K562 (cell line): ENCODE data around the gene DHRS13. TPM values are rescaled to one million over a fixed set of nuclear protein-coding genes. Genes with fewer than 3 reads are reported as not detected.
A peak's percentile ranks its signal among the peaks of the same experiment; 100 is the strongest.

Source experiments
- ARNT ChIP-seq, 2 experiments: fragments of 450-650 bp; IDR thresholded peaks; 2 replicates each; pipeline ENCODE4 v1.6.1; 2016; ENCODE audit warnings: mild to moderate bottlenecking in 1 of 2
- ATF6 ChIP-seq: sonication (generic); formaldehyde crosslinking; IDR thresholded peaks from 2 replicates; pipeline ENCODE4 v1.4.0; 2020; ENCODE audit warnings: mild to moderate bottlenecking, missing genetic modification reagents
- BRCA1 ChIP-seq, 2 experiments: fragments of 450-650 bp in 1 of 2; sonication (generic) in 1 of 2; formaldehyde crosslinking in 1 of 2; IDR thresholded peaks; 2 replicates each; pipeline versions ENCODE4 v1.5.0 to v1.6.1; 2017 to 2020; ENCODE audit warnings: mild to moderate bottlenecking in 1 of 2, missing genetic modification reagents in 1 of 2
- KDM4B ChIP-seq, 2 experiments: fragments of 450-650 bp in 1 of 2; sonication (generic) in 1 of 2; IDR thresholded peaks; 2 replicates each; pipeline ENCODE4 v1.6.1; 2016 to 2017; ENCODE audit warnings: borderline replicate concordance in 2 of 2, antibody characterized with exemption in 1 of 2, low read depth in 1 of 2, mild to moderate bottlenecking in 1 of 2
- RAD51 ChIP-seq: fragments of 450-650 bp; IDR thresholded peaks from 2 replicates; pipeline ENCODE4 v1.7.1; 2016; ENCODE audit warnings: low read depth, mild to moderate bottlenecking, borderline replicate concordance
- SAFB2 ChIP-seq: fragments of 200-400 bp; formaldehyde crosslinking; IDR thresholded peaks from 2 replicates; pipeline ENCODE4 v1.6.1; 2018; ENCODE audit warnings: borderline replicate concordance, low read length, low read depth, moderate library complexity; ENCODE audit not compliant: severe bottlenecking
- TCF7 ChIP-seq: sonication (generic); IDR thresholded peaks from 2 replicates; pipeline ENCODE4 v1.6.1; 2016; ENCODE audit warnings: antibody characterized with exemption, borderline replicate concordance
- TEAD4 ChIP-seq, 2 experiments: sonication (generic) in 1 of 2; formaldehyde crosslinking in 1 of 2; IDR thresholded peaks; 2 replicates each; pipeline versions ENCODE4 v1.6.1 to v1.8.0; 2012 to 2022; ENCODE audit warnings: borderline replicate concordance in 1 of 2, inconsistent platforms in 1 of 2, low read length in 1 of 2, mild to moderate bottlenecking in 1 of 2, missing genetic modification reagents in 1 of 2
- TFAM ChIP-seq: fragments of 250-450 bp; sonication (Bioruptor Pico); conservative IDR thresholded peaks from 2 replicates; pipeline ENCODE4 v1.5.0; 2021; ENCODE audit warnings: mild to moderate bottlenecking, moderate library complexity
- ZNF583 ChIP-seq: fragments of 250-450 bp; sonication (Bioruptor Pico); IDR thresholded peaks from 2 replicates; pipeline ENCODE4 v1.4.0; 2020
- polyA plus RNA-seq, 8 experiments: library from polyadenylated mRNA; depleted of rRNA in 4 of 8; stranded (reverse) in 5 of 8; unstranded in 3 of 8; fragments of >200 nt; fragmentation: Nextera tagmentation in 2 of 8; fragmentation: Illumina TruSeq in 1 of 8; extraction: Ambion mirVana in 2 of 8; extraction: Trizol in 1 of 8; gene quantifications; 2 replicates each; pipeline versions ENCODE4 v1.2.1 to v1.2.3, GENCODE V29; 2011 to 2014; ENCODE audit warnings: inconsistent platforms in 1 of 8, missing spikeins in 1 of 8
- total RNA-seq, 7 experiments: library from RNA; depleted of rRNA in 6 of 7; stranded (reverse); fragments of >200 nt in 6 of 7; fragmentation: Illumina TruSeq in 2 of 7; extraction: Trizol in 2 of 7; gene quantifications; 2 replicates each; pipeline versions ENCODE4 v1.2.1 to v1.2.3, GENCODE V29; 2011 to 2021; ENCODE audit warnings: low replicate concordance in 1 of 7
- TF ChIP-seq, protein P1 (sequence below): fragments of 450-650 bp; IDR thresholded peaks from 2 replicates; pipeline ENCODE4 v1.6.1; 2016; ENCODE audit warnings: missing biosample characterization, missing genetic modification characterization
- TF ChIP-seq, protein P2 (sequence below): fragments of 450-650 bp; IDR thresholded peaks from 2 replicates; pipeline ENCODE4 v1.6.1; 2016; ENCODE audit warnings: low read depth

Gene DHRS13
- total and polyA plus RNA-seq, 9 of the 15 experiments (the other 6 are each of a cell fraction or from before 2014, with no cell fraction given): 0.32 to 52.3 (median 34.3) TPM; not detected in 1

- no peak for TF ChIP-seq BRCA1 (IDR thresholded peaks at IDR 0.05)
- no peak for TF ChIP-seq BRCA1 (CRISPR knock-in tag; IDR thresholded peaks at IDR 0.05)
- no peak for TF ChIP-seq SAFB2
- TF ChIP-seq ARNT (IDR thresholded peaks at IDR 0.05): no peak
- TF ChIP-seq RAD51: no peak
- TF ChIP-seq, protein P1, sequence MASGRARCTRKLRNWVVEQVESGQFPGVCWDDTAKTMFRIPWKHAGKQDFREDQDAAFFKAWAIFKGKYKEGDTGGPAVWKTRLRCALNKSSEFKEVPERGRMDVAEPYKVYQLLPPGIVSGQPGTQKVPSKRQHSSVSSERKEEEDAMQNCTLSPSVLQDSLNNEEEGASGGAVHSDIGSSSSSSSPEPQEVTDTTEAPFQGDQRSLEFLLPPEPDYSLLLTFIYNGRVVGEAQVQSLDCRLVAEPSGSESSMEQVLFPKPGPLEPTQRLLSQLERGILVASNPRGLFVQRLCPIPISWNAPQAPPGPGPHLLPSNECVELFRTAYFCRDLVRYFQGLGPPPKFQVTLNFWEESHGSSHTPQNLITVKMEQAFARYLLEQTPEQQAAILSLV: no peak
- no peak for TF ChIP-seq ZNF583 (CRISPR knock-in tag)
- TF ChIP-seq KDM4B (IDR thresholded peaks at IDR 0.05; ENCODE audit: borderline replicate concordance in 2 of 2, low read depth in 1 of 2): 0 out of 4 replicates have a peak, but pooled peaks of 1 of the 2 experiments have one; percentile 7
- TF ChIP-seq TFAM: no peak
- TF ChIP-seq TCF7: no peak
- TF ChIP-seq, protein P2, sequence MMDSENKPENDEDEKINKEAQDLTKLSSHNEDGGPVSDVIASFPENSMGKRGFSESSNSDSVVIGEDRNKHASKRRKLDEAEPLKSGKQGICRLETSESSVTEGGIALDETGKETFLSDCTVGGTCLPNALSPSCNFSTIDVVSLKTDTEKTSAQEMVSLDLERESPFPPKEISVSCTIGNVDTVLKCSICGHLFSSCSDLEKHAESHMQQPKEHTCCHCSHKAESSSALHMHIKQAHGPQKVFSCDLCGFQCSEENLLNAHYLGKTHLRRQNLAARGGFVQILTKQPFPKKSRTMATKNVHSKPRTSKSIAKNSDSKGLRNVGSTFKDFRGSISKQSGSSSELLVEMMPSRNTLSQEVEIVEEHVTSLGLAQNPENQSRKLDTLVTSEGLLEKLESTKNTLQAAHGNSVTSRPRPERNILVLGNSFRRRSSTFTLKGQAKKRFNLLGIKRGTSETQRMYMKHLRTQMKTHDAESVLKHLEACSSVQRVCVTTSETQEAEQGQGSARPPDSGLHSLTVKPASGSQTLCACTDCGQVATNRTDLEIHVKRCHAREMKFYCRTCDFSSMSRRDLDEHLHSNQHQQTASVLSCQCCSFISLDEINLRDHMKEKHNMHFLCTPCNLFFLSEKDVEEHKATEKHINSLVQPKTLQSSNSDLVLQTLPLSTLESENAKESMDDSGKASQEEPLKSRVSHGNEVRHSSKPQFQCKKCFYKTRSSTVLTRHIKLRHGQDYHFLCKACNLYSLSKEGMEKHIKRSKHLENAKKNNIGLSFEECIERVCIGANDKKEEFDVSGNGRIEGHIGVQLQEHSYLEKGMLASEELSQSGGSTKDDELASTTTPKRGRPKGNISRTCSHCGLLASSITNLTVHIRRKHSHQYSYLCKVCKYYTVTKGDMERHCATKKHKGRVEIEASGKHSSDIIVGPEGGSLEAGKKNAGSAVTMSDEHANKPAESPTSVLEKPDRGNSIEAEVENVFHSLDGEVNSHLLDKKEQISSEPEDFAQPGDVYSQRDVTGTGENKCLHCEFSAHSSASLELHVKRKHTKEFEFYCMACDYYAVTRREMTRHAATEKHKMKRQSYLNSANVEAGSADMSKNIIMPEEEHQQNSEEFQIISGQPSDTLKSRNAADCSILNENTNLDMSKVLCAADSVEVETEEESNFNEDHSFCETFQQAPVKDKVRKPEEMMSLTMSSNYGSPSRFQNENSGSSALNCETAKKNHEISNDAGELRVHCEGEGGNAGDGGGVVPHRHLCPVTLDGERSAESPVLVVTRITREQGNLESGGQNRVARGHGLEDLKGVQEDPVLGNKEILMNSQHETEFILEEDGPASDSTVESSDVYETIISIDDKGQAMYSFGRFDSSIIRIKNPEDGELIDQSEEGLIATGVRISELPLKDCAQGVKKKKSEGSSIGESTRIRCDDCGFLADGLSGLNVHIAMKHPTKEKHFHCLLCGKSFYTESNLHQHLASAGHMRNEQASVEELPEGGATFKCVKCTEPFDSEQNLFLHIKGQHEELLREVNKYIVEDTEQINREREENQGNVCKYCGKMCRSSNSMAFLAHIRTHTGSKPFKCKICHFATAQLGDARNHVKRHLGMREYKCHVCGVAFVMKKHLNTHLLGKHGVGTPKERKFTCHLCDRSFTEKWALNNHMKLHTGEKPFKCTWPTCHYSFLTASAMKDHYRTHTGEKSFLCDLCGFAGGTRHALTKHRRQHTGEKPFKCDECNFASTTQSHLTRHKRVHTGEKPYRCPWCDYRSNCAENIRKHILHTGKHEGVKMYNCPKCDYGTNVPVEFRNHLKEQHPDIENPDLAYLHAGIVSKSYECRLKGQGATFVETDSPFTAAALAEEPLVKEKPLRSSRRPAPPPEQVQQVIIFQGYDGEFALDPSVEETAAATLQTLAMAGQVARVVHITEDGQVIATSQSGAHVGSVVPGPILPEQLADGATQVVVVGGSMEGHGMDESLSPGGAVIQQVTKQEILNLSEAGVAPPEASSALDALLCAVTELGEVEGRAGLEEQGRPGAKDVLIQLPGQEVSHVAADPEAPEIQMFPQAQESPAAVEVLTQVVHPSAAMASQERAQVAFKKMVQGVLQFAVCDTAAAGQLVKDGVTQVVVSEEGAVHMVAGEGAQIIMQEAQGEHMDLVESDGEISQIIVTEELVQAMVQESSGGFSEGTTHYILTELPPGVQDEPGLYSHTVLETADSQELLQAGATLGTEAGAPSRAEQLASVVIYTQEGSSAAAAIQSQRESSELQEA: no peak
- TF ChIP-seq ATF6 (CRISPR knock-in tag): no peak
- TF ChIP-seq TEAD4 (IDR thresholded peaks at IDR 0.05; ENCODE audit: low read length): no peak
- TF ChIP-seq TEAD4 (CRISPR knock-in tag; IDR thresholded peaks at IDR 0.05; ENCODE audit: borderline replicate concordance): no peak
These were observed 48.6 kb upstream of the DHRS13 start, which contains the start of gene PHF12 (continued) for GRCh38 chr17:28951428-28951990.
